Neural progenitor cell (in vitro differentiated cells): ENCODE measurements around the gene STON2.

ENCODE experiments used
- CTCF ChIP-seq: fragments of 200-600 bp; sonication (generic); IDR thresholded peaks from 2 replicates; pipeline ENCODE4 v1.5.1; 2017; ENCODE audit warnings: antibody characterized with exemption, mild to moderate bottlenecking
- EZH2 ChIP-seq: fragments of 200-600 bp; sonication (generic); IDR thresholded peaks from 2 replicates; pipeline ENCODE4 v1.6.1; 2017; ENCODE audit warnings: antibody characterized with exemption, mild to moderate bottlenecking, moderate library complexity

DNA sequence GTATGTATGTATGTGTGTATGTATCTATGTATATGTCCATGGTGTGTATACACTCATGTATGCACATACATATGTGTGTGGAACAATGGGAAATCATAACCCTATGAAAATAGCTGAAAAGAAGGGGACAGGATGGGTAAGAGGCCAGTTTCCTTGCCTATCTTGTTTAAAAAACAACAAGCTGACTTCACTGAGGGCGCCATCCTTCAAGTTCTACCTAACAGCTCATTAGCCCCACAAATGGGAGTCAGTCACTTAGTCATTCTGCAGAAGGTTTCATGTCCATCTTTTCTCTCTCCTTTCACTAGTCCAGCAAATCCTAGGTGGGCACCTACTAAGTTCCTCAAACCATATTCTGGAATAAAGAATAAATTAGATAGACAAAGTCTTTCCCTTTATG is 14.7 kb downstream of the STON2 start:
- no peak for TF ChIP-seq CTCF
- no peak for TF ChIP-seq EZH2
